SIG-M5 treated with dmso at 0.1 percent for 504 hours (cell line): Measurements from ENCODE around the gene CLIC5.

Source experiments
- DNase-seq: peaks from one replicate; lab custom pipeline; 2025; ENCODE audit not compliant: unreplicated experiment; lab: John Stamatoyannopoulos, UW

CLIC5 gene

GRCh38 chr6:46036911-46037310 lies 21.3 kb upstream of the CLIC5 start:
- no peak for DNase-seq

GRCh38 chr6:46035242-46035641 lies 19.6 kb upstream of the CLIC5 start:
- no peak for DNase-seq

DNA sequence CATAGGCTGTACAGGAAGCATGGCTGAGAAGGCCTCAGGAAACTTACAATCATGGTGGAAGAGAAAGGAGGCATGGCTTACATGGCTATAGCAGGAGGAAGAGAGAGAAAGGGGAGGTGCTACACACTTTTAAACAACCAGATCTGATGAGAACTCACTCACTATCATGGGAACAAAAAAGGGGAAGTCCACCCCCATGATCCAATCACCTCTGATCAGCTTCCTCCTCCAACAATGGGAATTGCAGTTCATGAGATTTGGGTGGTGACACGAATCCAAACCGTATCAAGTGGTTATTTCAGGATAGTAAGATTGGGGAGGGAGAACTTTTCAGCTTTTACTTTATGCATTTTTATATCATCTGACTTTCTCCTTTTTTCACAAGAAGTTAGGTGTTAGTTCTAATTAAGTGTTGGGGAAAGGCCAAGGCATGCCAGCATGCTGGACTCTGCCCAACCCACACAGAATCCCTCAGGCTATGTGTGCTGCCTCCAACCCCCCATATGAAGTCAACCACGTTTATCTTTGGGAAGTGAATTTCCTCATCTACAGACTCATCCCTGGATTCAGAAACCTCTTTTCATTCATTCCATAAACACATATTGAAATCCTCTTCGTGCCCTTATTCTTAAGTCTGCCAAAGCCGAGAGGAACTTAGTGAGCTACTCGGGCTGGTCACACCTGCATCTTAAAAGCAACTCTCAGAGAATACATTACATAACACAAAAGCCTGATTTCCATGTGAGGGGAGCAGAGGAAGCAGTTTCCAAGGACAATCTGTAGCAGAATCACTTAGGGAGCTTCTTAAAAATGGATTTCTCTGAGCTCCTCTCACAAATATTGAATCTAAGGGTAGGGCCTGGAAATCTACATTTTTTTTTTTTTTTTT lies 16.7 kb upstream of the CLIC5 start:
- no peak for DNase-seq

DNA sequence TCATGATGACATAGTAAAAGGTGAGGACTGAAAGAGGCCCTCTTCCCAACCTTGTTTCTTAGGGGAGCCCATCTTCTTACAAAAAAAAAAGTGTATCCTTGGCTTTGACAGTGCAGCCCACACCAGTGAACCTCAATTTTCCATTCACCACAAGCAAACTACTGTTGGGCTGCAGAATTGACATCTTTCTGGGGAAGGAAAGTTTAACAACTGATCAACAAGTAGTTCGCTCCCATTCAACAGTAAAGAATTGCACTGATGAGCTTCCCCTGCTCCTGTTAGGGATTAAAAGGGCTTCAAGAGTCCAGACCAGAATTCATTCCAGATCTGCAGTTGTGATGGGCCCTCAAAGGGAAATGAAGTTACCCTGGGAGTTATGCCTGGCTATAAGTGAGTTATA lies 13.9 kb upstream of the CLIC5 start:
- DNase-seq, result no peak

GRCh38 chr6:46026307-46026706 lies 10.6 kb upstream of the CLIC5 start:
- no peak for DNase-seq

GRCh38 chr6:46025573-46025972 lies 9.9 kb upstream of the CLIC5 start:
- no peak for DNase-seq

GRCh38 chr6:46024124-46024769 lies 8.6 kb upstream of the CLIC5 start:
- DNase-seq, result no peak

- no peak for DNase-seq
These were observed 7.7 kb upstream of the CLIC5 start for GRCh38 chr6:46023216-46023915.

DNA sequence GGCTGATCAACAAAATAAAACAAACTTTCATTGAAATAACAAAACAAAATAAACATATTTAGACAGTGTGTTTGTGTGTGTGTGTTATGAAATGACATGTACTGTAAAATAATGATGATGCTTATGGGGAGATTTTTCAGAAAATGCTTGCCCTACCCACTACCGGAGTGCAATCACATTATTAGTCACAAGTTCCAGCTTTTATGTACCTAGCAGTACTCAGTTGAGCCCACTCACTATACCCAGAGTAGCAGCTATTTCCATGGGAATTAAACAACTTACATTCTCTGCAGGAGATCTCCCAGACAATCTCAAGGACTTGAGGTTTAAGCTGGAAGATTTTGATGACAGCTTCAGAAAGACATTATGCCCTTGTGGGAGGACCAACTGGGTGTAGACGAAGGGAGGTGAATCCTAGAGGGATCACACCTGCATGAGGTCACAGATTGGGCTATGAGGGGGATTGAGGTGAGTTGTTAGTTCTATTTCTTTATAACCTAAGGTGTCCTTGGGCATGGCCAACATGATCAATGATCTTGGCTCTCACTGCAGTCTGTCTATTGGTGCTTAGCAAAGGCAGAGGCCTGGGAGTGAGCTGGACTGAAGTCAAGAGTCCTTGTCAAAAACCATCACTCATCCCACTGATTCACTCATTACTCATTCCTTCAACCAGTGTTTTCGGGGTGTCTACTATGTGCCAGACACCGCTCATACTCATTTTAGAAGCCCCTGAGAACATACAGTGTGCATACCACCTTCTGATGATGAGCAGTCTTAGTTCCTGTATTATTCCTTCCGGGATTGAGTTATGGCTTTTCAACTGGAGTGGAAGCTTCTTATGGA lies 6.7 kb upstream of the CLIC5 start:
- no peak for DNase-seq

- no peak for DNase-seq
These were observed 2.1 kb upstream of the CLIC5 start for GRCh38 chr6:46017726-46018125.

GRCh38 chr6:46016063-46016608 lies 476 bp upstream of the CLIC5 start:
- DNase-seq, result no peak

GRCh38 chr6:46014511-46015118 lies 1.0 kb downstream of the CLIC5 start:
- no peak for DNase-seq

- no peak for DNase-seq
These were observed 1.6 kb downstream of the CLIC5 start for GRCh38 chr6:46014046-46014445.

- DNase-seq, result no peak
These were observed 2.0 kb downstream of the CLIC5 start for GRCh38 chr6:46013639-46014038.

DNA sequence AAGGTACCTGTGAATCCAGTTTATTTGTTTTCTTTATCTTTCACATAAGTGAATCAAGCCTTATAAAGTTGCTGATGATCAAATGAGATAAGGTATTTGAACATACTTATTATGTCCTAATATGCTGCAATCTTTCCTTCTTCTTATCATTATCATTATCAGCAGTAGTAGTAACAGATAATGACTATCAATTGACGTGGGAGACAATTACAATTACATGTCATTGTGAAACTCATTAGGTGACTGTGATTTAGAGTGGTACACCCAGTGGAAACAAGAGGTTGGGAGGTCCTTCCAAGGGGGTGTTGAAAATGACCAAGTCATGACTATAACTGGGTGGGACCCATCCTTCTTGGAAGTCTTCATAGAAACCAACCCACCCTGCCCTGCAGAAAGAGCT lies 2.8 kb downstream of the CLIC5 start:
- no peak for DNase-seq

GRCh38 chr6:46011188-46012085 lies 4.2 kb downstream of the CLIC5 start:
- DNase-seq, result no peak

DNA sequence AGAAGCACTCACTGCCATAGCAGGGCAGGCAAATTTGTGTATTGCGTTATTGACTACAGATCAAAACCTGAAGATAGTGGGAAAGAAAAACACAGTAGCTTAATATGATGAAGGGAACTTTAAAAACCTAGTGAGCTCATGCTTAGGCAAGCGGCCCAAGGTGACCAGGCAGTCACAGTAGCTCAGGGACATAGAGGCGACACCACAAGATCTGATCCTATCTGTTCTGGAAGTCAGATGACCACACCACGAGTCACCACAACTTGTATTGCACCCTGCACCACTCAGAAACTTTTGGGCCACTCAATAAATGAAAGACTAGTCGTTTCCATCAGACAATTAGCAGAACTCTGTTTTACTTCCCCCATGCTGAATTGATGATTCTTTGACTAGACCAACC lies 4.9 kb downstream of the CLIC5 start:
- DNase-seq, result no peak

DNA sequence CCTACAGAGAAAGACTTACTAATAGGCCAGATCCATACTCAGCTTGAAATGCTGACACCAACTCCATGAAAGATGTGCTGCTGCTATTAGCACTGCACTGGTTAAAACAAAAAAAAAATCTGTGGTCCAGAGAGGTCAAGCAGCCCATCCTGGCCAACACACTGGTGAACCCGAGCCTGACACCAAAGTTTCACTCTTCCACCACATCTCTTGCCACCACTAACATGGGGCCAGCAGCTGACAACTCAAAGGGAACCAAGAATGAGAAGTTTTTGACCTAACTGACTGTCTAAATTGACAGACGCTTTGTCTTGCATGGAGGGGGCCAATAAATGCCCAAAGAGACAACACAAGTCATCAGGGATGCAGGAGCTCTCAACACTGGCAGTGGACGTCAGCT lies 5.4 kb downstream of the CLIC5 start:
- no peak for DNase-seq

DNA sequence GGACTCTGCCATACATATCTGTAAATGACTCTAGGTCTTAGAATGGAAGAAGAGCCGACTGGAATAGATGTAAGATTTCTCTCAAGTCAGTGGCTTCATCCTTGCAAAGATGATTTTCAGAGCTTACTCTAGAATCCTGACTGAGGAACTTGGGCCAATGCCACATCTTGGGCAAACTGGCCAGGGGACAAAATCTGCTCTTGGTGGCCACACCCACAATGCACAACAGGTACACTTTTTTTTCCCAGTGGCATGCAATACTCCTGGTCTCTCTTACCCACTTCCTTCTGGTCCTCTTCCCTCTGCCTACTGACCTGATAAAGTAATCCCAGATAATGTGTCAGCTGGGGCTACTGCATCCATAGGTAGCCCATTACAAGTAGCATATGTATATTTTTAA lies 13.4 kb downstream of the CLIC5 start:
- DNase-seq, result no peak
